Measurements from ENCODE around the gene ROR1. TPM values are rescaled to one million over a fixed set of nuclear protein-coding genes. Genes with fewer than 3 reads are reported as not detected.

ROR1 gene
- total and polyA plus RNA-seq, 2 donors (not counting 3 experiments of a cell fraction or from before 2014, with no cell fraction given), result 2.6 to 3.5 TPM

DNA sequence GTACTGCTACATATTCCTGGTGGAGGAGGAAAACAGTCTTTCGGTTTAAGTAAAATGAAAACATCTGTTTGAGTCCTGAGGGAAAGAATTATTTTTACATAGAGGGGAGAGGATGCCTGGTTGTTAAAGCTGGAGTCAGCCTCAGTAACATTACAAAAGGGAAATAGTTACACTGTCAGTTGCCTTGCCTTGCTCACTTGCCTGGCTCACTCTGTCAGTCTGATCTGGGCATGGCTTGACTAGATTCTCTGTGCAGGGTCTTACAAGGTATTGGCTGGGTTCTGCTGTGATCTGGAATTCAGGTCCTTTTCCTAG lies 421.2 kb downstream of the ROR1 start:
- no peak for FAIRE-seq
- H3K4me1 ChIP-seq (ENCODE audit: control insufficient read depth, extremely low read depth, insufficient read depth, low read length), result no peaks in the 10 kb centered on the region
- H3K27ac ChIP-seq (ENCODE audit: insufficient read depth, low read depth, low read length), result no peak overlapping the region
- no peaks in the 10 kb centered on the region for H3K27me3 ChIP-seq (ENCODE audit: control insufficient read depth in 2 of 2, insufficient read depth in 2 of 2, low read length in 2 of 2)
- H3K36me3 ChIP-seq (ENCODE audit: control insufficient read depth in 2 of 2, extremely low read depth in 1 of 2, insufficient read depth in 2 of 2, low read length in 2 of 2), result no peaks in the 10 kb centered on the region
- no peaks in the 10 kb centered on the region for H3K9me3 ChIP-seq (replicated peaks; ENCODE audit: control insufficient read depth, insufficient read depth, low read length)
- no peaks in the 10 kb centered on the region for H3K79me2 ChIP-seq (ENCODE audit: control insufficient read depth, insufficient read depth, low read length)
- H3K4me3 ChIP-seq (replicated peaks in 1 of 3; ENCODE audit: insufficient read depth in 1 of 3, low read depth in 1 of 3, low read length in 3 of 3), result no peak overlapping the region
- H3K4me2 ChIP-seq (ENCODE audit: insufficient read depth, low read length), result no peak overlapping the region
- POLR2A ChIA-PET, result no interaction called here
- no peak overlapping the region for H2AFZ ChIP-seq (ENCODE audit: low read depth, low read length)
- intact Hi-C loops (cut with micrococcal nuclease), result no loop called here
- no peaks in the 10 kb centered on the region for H4K20me1 ChIP-seq (replicated peaks; ENCODE audit: control insufficient read depth, extremely low read depth, insufficient read depth, low read length)
- no peak for TF ChIP-seq EZH2 (IDR thresholded peaks at IDR 0.05; ENCODE audit: borderline replicate concordance, low read depth, low read length, severe bottlenecking)
- no peak for TF ChIP-seq MAX (IDR thresholded peaks at IDR 0.05; ENCODE audit: insufficient read depth, insufficient read length)
- TF ChIP-seq CTCF (IDR thresholded peaks at IDR 0.05; ENCODE audit: extremely low read depth in 1 of 2, insufficient read depth in 1 of 2, low read depth in 1 of 2, low read length in 2 of 2), result no peak
- TF ChIP-seq JUN (IDR thresholded peaks at IDR 0.05; ENCODE audit: borderline replicate concordance, insufficient read depth, insufficient read length, low read depth), result no peak
- no peak for TF ChIP-seq POLR2A (IDR thresholded peaks at IDR 0.05; ENCODE audit: low read depth, low read length)
- no peak for TF ChIP-seq POLR2AphosphoS5 (IDR thresholded peaks at IDR 0.05; ENCODE audit: insufficient read depth, low read depth, low read length)
- TF ChIP-seq MYC (IDR thresholded peaks at IDR 0.05; ENCODE audit: low read depth, low read length), result no peak
- TF ChIP-seq FOS (IDR thresholded peaks at IDR 0.05; ENCODE audit: borderline replicate concordance, insufficient read depth, low read length), result no peak
- TF ChIP-seq GATA2 (IDR thresholded peaks at IDR 0.05; ENCODE audit: insufficient read depth, insufficient read length, low read depth, low read length), result no peak
- H3K9me1 ChIP-seq (replicated peaks; ENCODE audit: control insufficient read depth, extremely low read depth, insufficient read depth, low read length), result no peaks in the 10 kb centered on the region
- dilution Hi-C loops (cut with MboI; ENCODE audit: extremely low pct_ligation_motif_present, low sequenced_read_pairs), result no loop called here
- no TSS peak for BruUV-seq (replicated peaks)
- no peak for DNase-seq (ENCODE audit: low read depth, low spot score)
- no peak overlapping the region for H3K9ac ChIP-seq (replicated peaks; ENCODE audit: extremely low read depth, insufficient read depth, low read length)
- CTCF ChIA-PET, result interaction anchor here (1.6 to 1.7 kb wide), 3 partner anchors 10 to 58 kb away, joined by 4 to 6 read pairs (median 4); no protein-coding TSS in a partner anchor

Data from endothelial cell of umbilical vein (primary cell).